ENCODE results near the gene LCLAT1. TPM values are rescaled to one million over a fixed set of nuclear protein-coding genes. Genes with fewer than 3 reads are reported as not detected.
A peak's percentile ranks its signal among the peaks of the same experiment; 100 is the strongest.

Gene LCLAT1
- 10 to 100 TPM; 13.4 to 13.8 TPM for total RNA-seq
- long read RNA-seq, full-length matches to known transcripts = 1 of 7 reads
- long read RNA-seq, partial matches to known transcripts = 1 of 7 reads
- long read RNA-seq, other reads (novel, unspliced or antisense) = 5 of 7 reads

GRCh38 chr2:30447149-30448045 lies at the start of gene LCLAT1:
TSS of gene LCLAT1 (plus strand) at chr2:30447246. CDS start at chr2:30525591, 78,345 bp downstream.
- DNase-seq (peak; percentile 91), ATAC-seq (peak; percentile 97 to 98)
- intact Hi-C loops (cut with DNase I) = loop anchor here (5.0 to 10.0 kb wide), 3 partner anchors 83 to 213 kb away; partner anchors contain the start of gene LBH (in 1 of the 2)

GRCh38 chr2:30398084-30398873 lies 48.8 kb upstream of the LCLAT1 start:
- peak; percentile 17 to 38 for ATAC-seq
- intact Hi-C loops (cut with DNase I) = no loop called here
- no peak for DNase-seq

- ATAC-seq (peak in 1 of 2 donors; percentile 37), DNase-seq (no peak)
- intact Hi-C loops (cut with DNase I) = no loop called here
Measured at GRCh38 chr2:30400151-30400954, 46.7 kb upstream of the LCLAT1 start.

GRCh38 chr2:30402441-30403182 lies 44.4 kb upstream of the LCLAT1 start:
- ATAC-seq (no peak), DNase-seq (no peak)
- intact Hi-C loops (cut with DNase I) = no loop called here

- ATAC-seq = peak in 1 of 2 donors; percentile 54
- intact Hi-C loops (cut with DNase I) = no loop called here
- DNase-seq = no peak
Measured at GRCh38 chr2:30403592-30404312, 43.3 kb upstream of the LCLAT1 start.

GRCh38 chr2:30404319-30405259 lies 42.5 kb upstream of the LCLAT1 start:
- peak in 1 of 2 donors; percentile 39 for ATAC-seq
- DNase-seq = no peak
- intact Hi-C loops (cut with DNase I) = loop anchor here in 1 of 2 donors (5.0 kb wide), 1 partner anchor 42 kb away; no protein-coding TSS in a partner anchor

GRCh38 chr2:30405260-30405605 lies 41.8 kb upstream of the LCLAT1 start:
- ATAC-seq (no peak), DNase-seq (no peak)
- intact Hi-C loops (cut with DNase I) = loop anchor here in 1 of 2 donors (5.0 kb wide), 1 partner anchor 43 kb away; no protein-coding TSS in a partner anchor

GRCh38 chr2:30406853-30407252 lies 40.2 kb upstream of the LCLAT1 start:
- DNase-seq = no peak
- ATAC-seq = no peak
- intact Hi-C loops (cut with DNase I) = loop anchor here in 1 of 2 donors (5.0 kb wide), 1 partner anchor 45 kb away; no protein-coding TSS in a partner anchor

GRCh38 chr2:30408961-30409387 lies 38.1 kb upstream of the LCLAT1 start:
- DNase-seq (no peak), ATAC-seq (peak in 1 of 2 donors; percentile 19)
- intact Hi-C loops (cut with DNase I) = loop anchor here in 1 of 2 donors (5.0 kb wide), 1 partner anchor 47 kb away; no protein-coding TSS in a partner anchor

GRCh38 chr2:30410217-30410616 lies 36.8 kb upstream of the LCLAT1 start:
- intact Hi-C loops (cut with DNase I) = no loop called here
- ATAC-seq = no peak
- DNase-seq = no peak

GRCh38 chr2:30412047-30412683 lies 34.9 kb upstream of the LCLAT1 start:
- intact Hi-C loops (cut with DNase I) = no loop called here
- ATAC-seq (peak; percentile 71 to 84), DNase-seq (peak; percentile 59)

- DNase-seq (no peak), ATAC-seq (peak in 1 of 2 donors; percentile 33)
- intact Hi-C loops (cut with DNase I) = no loop called here
Measured at GRCh38 chr2:30412684-30413570, 34.1 kb upstream of the LCLAT1 start.

GRCh38 chr2:30414961-30415360 lies 32.1 kb upstream of the LCLAT1 start:
- no peak for DNase-seq
- no peak for ATAC-seq
- intact Hi-C loops (cut with DNase I) = no loop called here

- ATAC-seq (peak; percentile 31 to 88), DNase-seq (no peak)
- intact Hi-C loops (cut with DNase I) = no loop called here
Measured at GRCh38 chr2:30417253-30417652, 29.8 kb upstream of the LCLAT1 start.

Measured in left cardiac atrium (tissue), 4 donors.